ENCODE results near the gene ISYNA1.

Gene ISYNA1

DNA sequence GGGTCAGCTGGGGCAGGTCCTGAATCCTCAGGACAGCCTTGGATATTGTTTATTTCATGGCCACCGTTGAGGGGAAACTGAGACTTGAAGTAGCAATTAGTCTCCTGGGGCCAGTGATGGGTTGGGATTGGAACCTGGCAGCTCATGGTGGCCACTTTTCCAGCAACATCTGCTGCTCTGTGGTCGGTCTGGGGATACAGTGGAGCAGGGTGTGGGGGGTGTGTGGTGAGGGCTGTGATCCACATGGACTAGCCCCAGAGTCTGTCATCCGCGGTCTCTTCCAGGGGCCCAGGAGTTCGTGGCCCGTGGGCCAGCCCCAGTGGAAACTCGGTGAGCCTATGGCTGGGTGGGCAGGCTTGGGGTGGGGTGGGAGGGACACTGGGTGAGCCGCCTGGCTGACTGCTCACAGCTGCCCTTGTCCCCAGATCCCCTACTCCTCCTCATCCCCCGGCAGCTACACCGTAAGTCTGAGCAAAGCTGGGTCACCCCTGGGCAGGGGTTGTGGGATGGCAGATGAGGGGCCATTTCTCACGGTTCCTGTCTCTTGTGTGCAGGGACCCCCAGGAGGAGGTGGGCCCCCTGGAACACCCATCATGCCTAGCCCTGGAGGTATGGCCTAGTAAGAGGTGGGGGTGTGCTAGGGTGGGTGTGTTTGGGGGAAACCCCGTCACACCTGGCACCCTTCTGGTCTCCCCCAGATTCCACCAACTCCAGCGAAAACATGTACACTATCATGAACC is 5.5 kb downstream of the ISYNA1 start:
- H3K36me3 ChIP-seq (ENCODE audit: insufficient read depth, low read length) = no peaks in the 10 kb centered on the region
- no peak overlapping the region for H3K27ac ChIP-seq (ENCODE audit: low read depth, low read length, poor library complexity, severe bottlenecking)
- no peaks in the 10 kb centered on the region for H3K9me2 ChIP-seq (ENCODE audit: low read depth, low read length)
- peak overlapping the region; percentile 50; the same call in 1 of the 2 replicates for H3K9ac ChIP-seq (ENCODE audit: low read length)
- TF ChIP-seq, protein P1, sequence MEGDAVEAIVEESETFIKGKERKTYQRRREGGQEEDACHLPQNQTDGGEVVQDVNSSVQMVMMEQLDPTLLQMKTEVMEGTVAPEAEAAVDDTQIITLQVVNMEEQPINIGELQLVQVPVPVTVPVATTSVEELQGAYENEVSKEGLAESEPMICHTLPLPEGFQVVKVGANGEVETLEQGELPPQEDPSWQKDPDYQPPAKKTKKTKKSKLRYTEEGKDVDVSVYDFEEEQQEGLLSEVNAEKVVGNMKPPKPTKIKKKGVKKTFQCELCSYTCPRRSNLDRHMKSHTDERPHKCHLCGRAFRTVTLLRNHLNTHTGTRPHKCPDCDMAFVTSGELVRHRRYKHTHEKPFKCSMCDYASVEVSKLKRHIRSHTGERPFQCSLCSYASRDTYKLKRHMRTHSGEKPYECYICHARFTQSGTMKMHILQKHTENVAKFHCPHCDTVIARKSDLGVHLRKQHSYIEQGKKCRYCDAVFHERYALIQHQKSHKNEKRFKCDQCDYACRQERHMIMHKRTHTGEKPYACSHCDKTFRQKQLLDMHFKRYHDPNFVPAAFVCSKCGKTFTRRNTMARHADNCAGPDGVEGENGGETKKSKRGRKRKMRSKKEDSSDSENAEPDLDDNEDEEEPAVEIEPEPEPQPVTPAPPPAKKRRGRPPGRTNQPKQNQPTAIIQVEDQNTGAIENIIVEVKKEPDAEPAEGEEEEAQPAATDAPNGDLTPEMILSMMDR (IDR thresholded peaks at IDR 0.05; ENCODE audit: low read length) = no peak
- no peak for TF ChIP-seq EZH2 (IDR thresholded peaks at IDR 0.05; ENCODE audit: borderline replicate concordance, low read length)
- no peaks in the 10 kb centered on the region for H3K9me3 ChIP-seq (ENCODE audit: low read length)
- H3F3A ChIP-seq (ENCODE audit: insufficient read depth, low read length) = no peaks in the 10 kb centered on the region
- H3K4me3 ChIP-seq (ENCODE audit: low read depth, low read length, poor library complexity, severe bottlenecking) = peak overlapping the region; percentile 57
- peaks cover 30% of the 10 kb centered on the region for H3K4me1 ChIP-seq (ENCODE audit: insufficient read depth, low read length, severe bottlenecking)
- H3K79me2 ChIP-seq (ENCODE audit: insufficient read depth, low read length) = no peaks in the 10 kb centered on the region
- H3K4me2 ChIP-seq (ENCODE audit: low read length) = peak overlapping the region; percentile 45
- no peak overlapping the region for H2AFZ ChIP-seq (ENCODE audit: low read length)
- H3K27me3 ChIP-seq (ENCODE audit: insufficient read depth, low read length) = no peaks in the 10 kb centered on the region; the same call in 1 of the 2 replicates
- no peaks in the 10 kb centered on the region for H4K20me1 ChIP-seq (ENCODE audit: insufficient read depth, low read length)

DNA sequence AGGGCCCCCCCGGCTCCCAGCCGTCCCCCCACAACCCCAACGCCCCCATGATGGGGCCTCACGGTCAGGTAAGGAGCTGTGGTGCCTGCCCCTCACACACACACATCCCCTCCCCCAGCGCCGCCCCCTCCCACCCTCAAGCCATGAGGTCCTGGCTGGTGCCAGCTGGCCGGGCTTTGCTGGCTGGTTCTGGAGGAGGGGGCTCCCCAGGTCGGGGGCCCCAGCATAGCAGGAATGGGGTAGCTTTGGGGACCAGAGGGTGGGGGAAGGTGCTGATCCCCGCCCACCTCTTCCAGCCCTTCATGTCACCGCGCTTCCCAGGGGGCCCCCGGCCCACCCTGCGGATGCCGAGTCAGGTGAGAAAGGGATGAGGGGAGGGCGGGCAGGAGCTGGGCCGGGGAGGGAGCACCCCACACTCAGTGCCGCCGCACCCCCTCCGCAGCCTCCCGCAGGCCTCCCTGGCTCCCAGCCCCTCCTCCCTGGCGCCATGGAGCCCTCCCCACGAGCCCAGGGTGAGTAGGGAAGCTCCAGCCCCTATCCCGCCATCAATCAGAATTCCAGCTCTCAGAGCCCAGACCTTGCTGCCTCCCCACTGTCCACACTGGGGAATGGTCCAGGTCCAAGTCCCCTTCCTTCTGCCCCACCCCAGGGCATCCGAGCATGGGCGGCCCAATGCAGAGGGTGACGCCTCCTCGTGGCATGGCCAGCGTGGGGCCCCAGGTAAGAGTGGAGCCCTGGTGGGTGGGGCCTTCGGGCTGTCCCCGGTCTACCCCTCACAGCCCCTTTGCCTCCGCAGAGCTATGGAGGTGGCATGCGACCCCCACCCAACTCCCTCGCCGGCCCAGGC is 6.4 kb downstream of the ISYNA1 start:
- no peaks in the 10 kb centered on the region for H3K36me3 ChIP-seq (ENCODE audit: insufficient read depth, low read length)
- no peak overlapping the region for H2AFZ ChIP-seq (ENCODE audit: low read length)
- TF ChIP-seq, protein P1 (IDR thresholded peaks at IDR 0.05; ENCODE audit: low read length) = no peak
- TF ChIP-seq EZH2 (IDR thresholded peaks at IDR 0.05; ENCODE audit: borderline replicate concordance, low read length) = no peak
- H3K9ac ChIP-seq (ENCODE audit: low read length) = no peak overlapping the region
- peaks cover 26% of the 10 kb centered on the region for H3K4me1 ChIP-seq (ENCODE audit: insufficient read depth, low read length, severe bottlenecking)
- H4K20me1 ChIP-seq (ENCODE audit: insufficient read depth, low read length) = no peaks in the 10 kb centered on the region
- no peaks in the 10 kb centered on the region for H3F3A ChIP-seq (ENCODE audit: insufficient read depth, low read length)
- H3K9me2 ChIP-seq (ENCODE audit: low read depth, low read length) = no peaks in the 10 kb centered on the region
- no peak overlapping the region for H3K4me3 ChIP-seq (ENCODE audit: low read depth, low read length, poor library complexity, severe bottlenecking)
- no peaks in the 10 kb centered on the region for H3K9me3 ChIP-seq (ENCODE audit: low read length)
- H3K4me2 ChIP-seq (ENCODE audit: low read length) = no peak overlapping the region
- no peaks in the 10 kb centered on the region; the same call in 1 of the 2 replicates for H3K27me3 ChIP-seq (ENCODE audit: insufficient read depth, low read length)
- no peaks in the 10 kb centered on the region for H3K79me2 ChIP-seq (ENCODE audit: insufficient read depth, low read length)
- H3K27ac ChIP-seq (ENCODE audit: low read depth, low read length, poor library complexity, severe bottlenecking) = no peak overlapping the region

DNA sequence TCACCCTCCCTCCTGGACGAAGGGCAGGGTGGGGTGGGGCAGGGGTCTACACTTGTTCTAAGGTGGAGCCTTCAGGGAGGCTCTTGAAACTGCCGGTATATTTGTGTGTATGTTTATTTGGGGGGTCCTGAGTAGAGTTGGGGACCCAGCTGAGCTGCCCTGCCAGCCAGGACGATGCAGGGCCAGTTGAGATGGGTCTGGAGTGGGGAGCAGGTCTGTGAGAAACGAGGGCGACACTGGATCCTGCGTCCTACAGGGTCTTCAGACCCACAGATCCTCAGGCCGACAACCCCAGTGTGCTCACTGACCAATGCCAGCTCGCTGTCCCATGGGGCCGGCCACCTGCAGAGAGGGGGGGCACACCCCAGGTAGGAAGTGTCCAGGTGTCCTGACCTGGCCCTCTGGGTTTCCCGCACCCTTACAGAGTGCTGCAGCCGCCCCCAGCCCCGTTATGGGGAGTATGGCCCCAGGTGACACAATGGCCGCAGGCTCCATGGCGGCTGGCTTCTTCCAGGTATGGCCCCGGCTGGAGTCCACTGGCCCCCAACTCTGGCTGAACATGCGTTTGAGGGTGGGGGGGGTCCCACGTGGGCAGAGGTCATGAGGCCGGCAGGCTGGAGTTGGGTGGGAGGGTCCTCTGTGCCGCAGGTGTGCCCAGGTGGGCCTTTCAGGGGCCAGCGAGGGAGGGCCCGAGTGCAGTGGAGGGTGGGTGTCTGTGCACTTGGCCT is 7.4 kb downstream of the ISYNA1 start:
- Histone ChIP-seq H3K9me3 (ENCODE audit: low read length) (no peaks in the 10 kb centered on the region), H2AFZ (ENCODE audit: low read length) (no peak overlapping the region), H3K9ac (ENCODE audit: low read length) (no peak overlapping the region), H4K20me1 (ENCODE audit: insufficient read depth, low read length) (no peaks in the 10 kb centered on the region), H3K79me2 (ENCODE audit: insufficient read depth, low read length) (no peaks in the 10 kb centered on the region), H3K4me2 (ENCODE audit: low read length) (no peak overlapping the region), H3K9me2 (ENCODE audit: low read depth, low read length) (no peaks in the 10 kb centered on the region), H3K27me3 (ENCODE audit: insufficient read depth, low read length) (no peaks in the 10 kb centered on the region; the same call in 1 of the 2 replicates), H3K27ac (ENCODE audit: low read depth, low read length, poor library complexity, severe bottlenecking) (no peak overlapping the region), H3K4me1 (ENCODE audit: insufficient read depth, low read length, severe bottlenecking) (peaks cover 24% of the 10 kb centered on the region), H3K4me3 (ENCODE audit: low read depth, low read length, poor library complexity, severe bottlenecking) (no peak overlapping the region), H3K36me3 (ENCODE audit: insufficient read depth, low read length) (no peaks in the 10 kb centered on the region), H3F3A (ENCODE audit: insufficient read depth, low read length) (no peaks in the 10 kb centered on the region)
- TF ChIP-seq EZH2 (IDR thresholded peaks at IDR 0.05; ENCODE audit: borderline replicate concordance, low read length) = no peak
- TF ChIP-seq, protein P1 (IDR thresholded peaks at IDR 0.05; ENCODE audit: low read length) = no peak
